Fibroblast of peridontal ligament (primary cell): Measurements from ENCODE around the gene RUNX2.

Experiments used
- DNase-seq: peaks from one replicate; pipeline ENCODE4 v3.0.0-alpha.2; 2010; ENCODE audit errors: extremely low read depth

RUNX2 gene

DNA sequence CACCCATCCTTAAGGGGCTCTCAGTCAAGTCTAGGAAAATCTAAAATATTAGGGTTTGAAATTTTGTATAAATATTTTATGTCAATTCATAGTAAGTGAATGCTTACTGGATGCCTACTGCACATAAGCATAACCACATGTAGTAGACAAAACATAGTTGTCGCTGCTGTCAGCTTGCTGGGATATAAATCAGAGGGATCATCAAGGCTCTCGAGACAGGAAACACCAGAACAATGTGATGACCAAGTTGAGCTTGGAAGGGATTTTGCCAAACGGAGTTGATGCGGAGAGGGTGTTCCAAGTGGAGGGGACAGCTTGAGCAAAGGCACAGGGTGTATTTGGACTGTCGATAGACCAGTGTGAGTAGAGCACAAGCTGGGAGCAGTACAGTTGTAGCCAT, 155.4 kb downstream of the RUNX2 start:
- DNase-seq, result peak; percentile 50

DNA sequence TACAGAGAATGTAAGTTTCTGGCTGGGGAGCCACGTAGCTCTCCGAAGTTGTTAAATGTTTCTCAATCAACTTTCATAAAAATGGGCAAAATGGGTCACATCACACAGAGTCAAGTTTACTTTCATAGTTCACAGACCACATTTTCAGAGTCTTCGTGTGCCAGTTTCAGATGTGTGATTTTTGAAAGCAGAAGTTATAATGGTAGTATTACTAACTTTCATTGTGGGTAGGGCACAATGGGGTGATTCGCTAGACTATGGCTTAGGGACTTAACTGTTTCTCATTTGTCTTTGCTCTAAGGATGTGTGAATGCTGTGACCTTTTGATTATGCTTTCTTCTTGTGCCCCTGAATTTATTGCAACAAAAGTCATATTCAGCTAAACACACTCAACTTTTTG, 158.6 kb downstream of the RUNX2 start:
- no peak for DNase-seq

DNA sequence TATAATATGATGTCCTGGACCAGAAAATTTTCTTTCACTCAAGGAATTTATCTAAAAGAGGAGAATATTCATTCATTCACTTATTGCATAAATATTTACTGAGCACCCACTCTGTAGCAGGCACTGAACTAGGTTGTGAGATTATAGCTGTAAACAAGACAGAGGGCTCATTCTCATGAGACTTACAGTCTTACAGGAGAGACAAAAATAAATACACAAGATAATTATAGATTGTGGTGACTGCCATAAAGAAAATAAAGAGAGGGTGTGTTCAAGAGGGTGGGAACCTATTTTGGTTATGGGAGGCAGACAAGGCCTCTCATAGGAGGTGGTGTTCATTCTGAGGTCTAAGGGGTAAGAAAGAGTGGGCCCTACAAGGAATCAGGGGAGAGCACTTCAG, 159.5 kb downstream of the RUNX2 start:
- no peak for DNase-seq

DNA sequence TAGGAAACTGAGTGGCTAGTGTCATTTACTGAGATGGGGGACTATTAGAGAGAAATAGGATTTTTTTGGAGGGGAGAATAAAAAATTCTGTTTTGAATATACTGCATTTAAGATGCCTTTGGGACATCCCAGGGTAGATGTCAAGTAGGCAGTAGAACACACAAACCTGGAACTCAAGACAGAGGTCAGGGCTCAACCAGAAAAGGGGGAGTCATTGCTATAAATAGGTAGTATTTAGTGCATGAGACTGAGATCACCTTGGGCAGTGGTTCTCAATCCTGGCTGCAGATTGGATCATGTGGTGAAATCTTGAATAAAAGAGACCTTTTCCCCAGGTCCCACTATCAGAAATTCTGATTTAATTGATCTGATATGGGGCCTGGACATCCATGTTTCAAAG, 160.1 kb downstream of the RUNX2 start:
- DNase-seq, result no peak

DNA sequence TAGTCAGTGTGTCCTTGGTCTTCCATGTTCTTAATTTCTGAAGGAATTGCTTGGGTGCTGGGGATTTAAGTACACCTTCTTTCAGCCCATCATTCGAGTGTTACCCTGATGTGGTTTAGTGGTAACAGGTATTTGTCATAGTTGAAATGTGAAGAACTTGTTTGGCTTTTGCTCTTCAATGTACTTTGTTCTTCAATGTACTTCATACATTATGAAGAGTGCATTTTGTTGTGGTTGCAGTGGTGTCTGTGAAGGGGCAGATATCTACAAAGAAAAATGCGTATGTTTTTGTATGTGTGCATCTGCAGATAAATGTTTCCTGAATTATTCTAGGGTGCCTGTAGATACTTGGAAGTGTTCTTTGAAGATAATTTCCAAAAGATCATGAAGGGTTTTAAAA, 160.8 kb downstream of the RUNX2 start:
- no peak for DNase-seq

DNA sequence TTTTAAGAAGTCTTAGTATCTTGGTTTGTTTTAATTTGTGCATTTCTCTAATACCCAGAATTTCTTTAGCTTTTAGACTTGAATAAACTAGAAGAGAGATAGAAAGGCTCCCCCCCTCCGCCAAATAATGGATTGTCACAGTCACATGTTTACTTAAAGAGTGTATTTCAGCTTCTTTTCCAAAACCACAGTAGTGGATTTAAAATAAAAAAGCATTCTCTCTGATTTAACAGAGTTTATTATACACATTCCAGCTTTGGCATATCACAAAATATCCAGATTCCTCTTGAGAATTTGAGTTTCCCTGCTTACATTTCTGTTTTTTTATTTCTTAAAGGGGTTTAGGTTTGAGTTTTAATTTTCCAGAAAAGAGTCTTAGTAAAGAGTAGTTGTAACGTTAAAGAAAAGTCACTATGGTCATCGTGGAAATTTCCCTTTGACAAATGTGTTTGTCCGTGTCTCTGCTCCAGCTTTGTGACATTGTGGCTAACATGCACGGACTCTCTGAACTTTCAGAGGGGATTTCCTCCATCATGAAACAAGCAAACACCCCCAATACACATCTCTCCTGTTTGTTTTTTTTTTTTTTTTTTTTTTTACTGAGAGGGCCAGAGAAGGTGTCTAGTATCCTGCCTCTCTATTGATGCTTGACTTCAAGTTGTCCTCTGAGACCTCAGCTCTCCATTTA, 163.1 kb downstream of the RUNX2 start:
- peak; percentile 94 for DNase-seq

DNA sequence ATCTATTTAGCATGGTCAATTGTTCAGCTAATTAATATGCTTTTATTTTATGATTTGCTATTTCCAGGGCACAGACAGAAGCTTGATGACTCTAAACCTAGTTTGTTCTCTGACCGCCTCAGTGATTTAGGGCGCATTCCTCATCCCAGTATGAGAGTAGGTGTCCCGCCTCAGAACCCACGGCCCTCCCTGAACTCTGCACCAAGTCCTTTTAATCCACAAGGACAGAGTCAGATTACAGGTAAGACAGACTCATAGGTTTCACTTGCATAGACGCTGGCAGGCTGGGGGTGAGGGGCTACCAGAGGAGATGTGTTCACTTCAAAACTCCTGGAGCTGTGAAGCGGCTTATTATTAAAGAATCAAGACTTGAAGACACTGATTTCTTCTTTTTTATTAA, 163.7 kb downstream of the RUNX2 start:
- DNase-seq, result no peak

DNA sequence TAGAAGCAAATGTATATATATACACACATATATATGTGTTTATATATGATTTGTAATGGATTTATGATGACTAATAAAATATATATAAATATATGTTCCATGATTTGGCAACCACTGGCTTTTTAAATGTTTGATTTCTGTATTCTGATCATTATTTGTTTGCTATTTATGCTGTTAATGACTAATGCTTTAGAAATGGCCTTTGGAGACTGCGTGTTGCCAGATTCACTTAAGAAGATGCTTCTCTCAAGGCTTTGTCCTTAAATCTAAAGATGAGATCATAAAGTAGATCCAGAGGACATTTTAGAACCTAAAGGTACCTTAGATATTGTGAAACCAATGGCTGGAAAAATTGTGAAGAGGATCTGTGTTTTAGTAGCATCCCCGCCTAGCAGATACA, 165.6 kb downstream of the RUNX2 start:
- no peak for DNase-seq

DNA sequence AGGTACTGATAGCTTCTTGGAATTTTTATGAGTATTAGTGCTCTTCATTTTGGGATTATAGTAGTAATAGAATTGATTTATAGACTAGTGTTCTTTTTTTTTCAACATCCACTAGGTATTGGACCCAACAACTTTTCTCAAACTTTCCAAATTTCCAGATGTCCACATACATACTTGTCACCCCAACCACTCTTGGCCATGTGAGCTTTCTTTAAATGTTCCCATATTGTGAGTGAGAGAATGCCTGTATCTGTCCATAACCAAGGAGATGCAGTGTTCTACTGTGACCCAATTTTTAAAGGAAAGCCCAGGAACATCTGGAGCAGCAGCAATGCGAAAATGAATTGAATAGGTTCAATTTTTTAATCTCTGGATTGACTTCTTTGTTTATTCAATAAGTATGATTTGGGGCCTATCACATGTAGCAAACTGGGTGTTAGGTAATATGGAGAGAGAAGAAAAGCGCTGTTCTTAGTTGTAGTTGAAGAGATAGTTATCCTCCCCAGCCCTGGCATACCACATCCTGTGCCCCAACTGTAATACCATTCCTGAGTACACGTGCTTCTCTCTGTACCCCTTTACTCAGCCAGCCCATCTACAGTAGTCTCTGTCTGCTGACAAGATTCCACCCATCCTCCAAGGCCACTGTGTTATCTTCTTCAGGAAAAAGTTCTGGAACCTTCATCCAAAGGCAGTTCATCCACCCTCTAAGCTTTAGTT, 166.4 kb downstream of the RUNX2 start:
- DNase-seq, result no peak

DNA sequence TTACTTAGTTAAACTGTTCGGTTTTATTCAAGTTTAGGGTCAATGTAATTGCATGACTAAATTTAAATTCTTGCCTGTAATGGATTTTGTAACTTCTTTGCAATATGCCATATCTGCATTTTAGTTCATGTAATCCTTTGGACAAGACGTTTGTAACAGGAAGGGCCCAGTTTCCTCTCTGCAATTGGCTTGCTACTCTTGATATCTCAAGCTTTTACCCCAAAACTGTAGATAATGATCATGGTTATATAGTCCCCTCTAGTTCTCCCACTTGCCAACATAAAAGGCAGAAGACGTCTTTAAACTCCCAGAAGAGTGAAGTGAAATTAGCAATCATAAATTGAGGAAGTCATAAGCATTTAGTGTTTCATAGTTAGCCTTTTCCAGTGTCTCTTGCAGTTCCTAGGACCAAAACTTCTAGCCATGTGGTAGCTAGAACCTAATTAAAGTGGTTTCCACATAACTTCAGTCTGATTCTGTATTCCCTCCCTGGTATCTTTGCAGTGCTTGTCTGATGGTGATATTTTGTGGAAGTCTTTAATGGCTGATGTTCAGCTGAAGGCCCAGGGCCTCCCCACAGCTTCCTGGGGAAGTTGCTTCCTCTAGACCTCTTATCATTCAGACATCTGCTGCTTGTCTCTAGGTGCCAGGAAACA, 167.4 kb downstream of the RUNX2 start:
- DNase-seq, result no peak

DNA sequence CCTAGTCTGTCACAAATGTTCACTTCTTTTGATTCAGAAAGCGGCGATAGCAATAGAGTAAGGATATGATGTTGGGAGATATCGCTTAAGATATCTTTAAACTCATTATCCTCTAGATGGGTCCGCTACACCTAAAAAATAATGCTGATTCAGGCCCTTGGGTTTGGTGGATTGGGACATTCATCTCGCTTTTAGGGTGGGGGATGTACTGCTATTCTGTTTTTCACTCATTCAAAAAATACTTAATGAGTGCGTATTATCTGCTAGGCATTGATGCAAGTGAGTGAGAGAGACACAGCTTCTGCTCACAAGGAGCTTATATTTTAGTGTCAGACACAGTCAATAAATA, 167.9 kb downstream of the RUNX2 start:
- DNase-seq, result no peak

DNA sequence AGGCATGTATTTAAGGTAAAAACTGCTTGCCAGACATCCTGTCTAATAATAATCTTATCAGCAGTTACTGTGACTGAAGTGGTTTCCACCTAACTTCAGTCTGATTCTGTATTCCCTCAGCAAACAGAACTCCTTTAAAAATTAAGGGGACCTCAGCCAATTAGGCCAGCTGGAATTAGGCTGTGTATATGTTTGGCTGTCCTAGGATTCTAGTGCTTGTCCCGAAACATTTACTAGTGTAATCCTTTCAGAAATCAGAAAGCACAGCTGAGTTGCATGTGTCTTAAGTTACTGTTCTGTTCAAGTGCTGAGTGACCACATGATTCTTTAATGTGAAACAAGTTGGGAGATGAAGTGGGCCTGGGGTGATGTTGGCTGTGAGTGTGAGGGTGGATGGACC, 170.5 kb downstream of the RUNX2 start:
- DNase-seq, result no peak

DNA sequence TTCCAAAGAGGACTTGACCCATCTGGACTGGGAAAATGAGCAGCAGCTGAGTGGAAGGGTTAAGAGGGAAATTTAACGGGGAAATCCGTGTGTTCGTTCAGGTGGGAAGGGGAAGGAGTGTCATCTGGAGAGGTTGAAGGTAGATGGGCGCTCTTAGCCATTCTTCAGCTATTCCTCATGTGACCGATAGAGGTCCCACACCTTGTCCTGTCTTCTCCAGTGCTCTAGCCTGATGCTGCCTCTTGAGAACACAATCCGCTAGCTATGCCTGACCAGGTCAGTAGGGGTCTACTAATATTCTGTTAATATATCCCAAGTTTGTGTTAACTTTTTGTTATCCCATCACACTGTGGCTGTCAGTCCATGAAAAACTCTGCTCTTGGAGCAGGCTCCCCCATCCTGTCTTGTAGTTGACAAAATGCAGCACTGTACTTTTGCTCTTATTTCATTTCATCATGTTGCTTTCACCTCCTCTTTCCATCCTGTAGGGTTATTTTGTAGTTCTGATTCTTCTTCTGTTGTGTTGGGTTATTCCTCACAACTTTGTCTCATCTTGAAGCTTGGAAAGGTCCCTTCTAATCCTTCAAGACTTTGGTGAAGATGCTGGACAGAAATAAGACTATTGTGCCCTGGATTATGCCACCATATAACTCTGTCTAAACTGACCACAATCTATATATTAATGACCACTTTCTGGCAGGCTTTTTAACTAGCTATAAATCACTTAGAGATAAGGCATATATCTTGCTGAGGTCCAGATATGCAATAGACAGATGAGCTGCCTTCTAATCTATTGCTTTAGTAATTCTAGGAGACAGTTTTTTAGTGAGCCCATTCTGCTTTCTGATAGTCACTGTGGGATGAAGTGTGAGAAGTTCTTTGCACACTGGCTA, 173.0 kb downstream of the RUNX2 start:
- DNase-seq, result no peak

DNA sequence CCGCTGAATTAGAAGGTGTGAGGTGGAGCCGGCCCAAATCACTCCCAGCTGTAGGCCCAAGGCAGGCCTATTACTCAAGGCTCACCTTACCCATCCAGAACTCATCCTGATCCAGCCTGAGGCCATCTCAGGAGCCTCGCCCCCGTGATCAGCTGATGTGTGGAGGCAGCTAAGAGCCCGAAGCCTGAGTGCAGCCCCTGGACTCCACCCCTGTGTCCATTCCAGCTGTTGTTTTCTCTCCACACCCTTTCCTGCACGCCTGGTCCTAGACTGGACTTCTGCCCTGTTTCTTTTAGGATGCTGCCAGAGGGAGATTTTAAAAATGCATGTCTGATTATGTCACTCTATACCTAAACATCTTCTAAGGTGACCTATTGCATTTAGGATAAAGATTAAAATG, 174.3 kb downstream of the RUNX2 start:
- no peak for DNase-seq

DNA sequence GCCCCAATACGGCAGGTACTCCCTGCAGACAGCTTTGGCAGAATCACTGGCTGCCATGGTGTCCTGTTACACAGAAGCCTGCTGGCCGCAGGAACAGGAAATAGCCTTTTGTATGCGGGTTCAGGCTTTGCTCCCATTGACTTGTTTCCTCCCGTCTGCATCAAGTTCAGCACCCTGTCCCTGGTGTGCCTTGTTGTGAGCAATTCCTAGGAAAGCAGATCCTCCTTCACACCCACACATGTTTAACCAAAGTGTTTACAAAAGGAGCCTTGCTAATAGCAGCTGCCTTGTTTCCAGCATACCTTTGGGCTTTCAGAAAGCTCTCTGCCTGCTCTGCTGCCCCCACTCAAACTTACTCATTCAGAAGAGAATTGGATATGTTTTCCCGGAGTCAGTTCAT, 176.8 kb downstream of the RUNX2 start:
- DNase-seq, result peak; percentile 81

DNA sequence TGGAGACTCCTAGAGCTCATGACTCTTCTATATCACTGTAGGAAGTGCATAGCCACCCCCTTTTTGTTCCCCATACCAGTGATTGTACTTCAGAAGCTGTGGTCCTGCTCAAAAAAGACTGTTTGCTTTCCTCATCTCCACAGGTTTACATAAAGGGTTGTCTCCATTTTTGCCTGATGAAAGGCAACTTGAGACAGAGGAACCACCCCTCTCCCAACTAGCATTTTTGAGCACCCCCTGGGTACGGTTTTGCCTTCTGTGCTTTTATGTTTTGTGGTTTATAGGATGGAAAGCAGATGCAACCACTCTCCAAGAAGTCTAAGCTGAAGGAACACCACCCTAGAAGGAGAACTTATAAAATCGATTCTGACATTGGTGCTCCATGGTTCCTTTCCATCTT, 177.3 kb downstream of the RUNX2 start:
- DNase-seq, result peak; percentile 64

DNA sequence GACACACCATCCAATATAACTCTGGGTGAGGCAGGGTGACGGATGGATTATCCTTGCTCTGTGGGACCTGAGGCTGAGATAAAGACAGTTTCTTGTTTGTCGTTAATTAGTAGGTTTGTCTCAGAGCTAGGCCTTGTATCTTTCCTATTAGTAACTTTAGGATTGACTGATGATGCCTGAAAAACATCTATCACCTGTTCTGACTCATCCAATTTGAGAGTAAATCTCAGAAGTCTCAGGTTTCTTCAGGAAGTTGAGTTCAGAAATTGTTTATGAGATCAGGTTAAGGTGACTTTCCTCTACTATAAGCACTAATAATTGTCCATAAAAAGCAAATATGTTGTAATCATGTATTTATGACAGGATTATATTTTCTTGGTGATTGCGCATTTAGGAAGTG, 179.1 kb downstream of the RUNX2 start:
- DNase-seq, result no peak

DNA sequence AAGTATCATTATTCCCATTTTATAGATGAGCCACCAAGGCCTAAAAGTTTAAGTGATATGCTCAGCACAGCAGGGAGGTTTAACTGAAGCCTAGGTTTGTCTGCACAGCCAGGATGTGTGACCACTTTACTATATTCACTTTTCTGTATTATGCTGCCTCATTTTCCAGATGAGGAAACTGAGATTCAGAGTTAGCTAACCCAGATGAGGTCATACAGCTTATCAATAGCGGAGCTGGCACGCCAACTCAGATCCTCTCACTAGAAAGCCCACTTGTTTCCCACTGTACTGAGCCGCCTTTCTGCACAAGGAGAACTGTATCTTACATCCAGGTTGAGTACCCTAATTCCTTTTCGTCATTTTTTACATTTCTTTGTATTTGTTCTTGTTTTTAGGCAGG, 181.3 kb downstream of the RUNX2 start:
- no peak for DNase-seq

DNA sequence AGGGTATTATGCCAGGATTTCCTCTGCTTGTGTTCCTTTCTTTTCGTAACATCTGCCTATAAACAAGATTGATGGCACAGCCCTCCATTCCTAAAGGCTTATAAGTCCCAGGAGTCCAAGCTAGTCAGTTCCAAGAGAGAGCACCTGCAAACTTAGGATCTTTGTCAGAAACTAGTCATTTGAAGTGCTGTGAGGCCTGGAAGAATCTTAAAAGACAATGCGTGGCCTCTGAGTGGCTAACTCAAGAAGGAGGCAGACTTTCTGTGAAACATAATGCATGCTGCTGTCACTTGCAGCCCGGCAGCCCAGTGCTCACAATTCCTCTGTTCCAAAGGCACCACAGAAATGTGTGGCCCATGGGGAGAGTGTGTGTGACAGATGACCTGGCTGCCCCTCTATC, 184.6 kb downstream of the RUNX2 start:
- DNase-seq, result no peak

DNA sequence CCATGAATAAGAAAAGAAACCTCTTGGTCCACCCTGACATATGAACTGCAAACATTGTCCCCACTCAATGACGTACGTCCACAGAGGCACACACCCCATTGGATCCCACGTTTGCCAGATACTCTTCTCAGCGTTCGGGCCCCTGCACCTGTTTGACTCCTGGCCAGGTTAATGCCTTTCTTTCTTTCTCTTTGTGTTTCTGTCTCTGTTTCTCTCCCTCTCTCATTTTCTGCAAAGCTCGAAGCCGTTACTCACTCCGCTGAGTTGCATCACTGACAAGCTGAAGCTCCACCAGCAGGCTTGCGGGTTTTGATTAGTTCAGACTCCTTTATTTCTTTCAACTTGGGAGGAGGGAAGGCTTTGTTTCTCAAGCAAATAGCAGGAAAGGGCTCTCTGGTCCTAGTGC, 185.1 kb downstream of the RUNX2 start:
- peak; percentile 52 for DNase-seq

DNA sequence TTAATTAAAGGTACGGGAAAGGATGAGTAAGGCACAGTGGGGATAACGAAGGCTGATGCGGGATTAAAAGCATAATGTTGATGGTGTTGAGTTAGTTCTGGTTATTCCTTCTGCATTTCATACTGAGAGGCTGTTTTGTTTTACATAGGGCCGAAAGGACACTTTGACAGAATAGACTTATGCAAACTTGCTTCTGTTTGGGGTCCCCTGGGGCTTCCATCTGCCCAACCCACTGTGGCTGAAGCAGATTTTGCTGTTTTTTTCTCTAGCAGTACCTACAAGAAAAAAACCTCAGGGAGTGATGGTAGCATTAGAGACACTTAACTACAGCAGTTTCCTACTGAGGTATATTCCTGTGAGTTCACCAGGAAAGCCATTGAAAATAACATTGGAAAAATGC, 185.7 kb downstream of the RUNX2 start:
- no peak for DNase-seq
